Esophagus squamous epithelium (tissue), 5 donors: ENCODE data around the gene CD53. TPM values are rescaled to one million over a fixed set of nuclear protein-coding genes. Genes with fewer than 3 reads are reported as not detected.
"Not testable (repeated sequence)": the region's sequence is repeated elsewhere in the genome, so short reads cannot be mapped to it uniquely, and the experiment has no call there.

ENCODE experiments used
- DNase-seq: peaks from one replicate; lab custom pipeline; 2025; lab: John Stamatoyannopoulos, UW
- H3K27ac ChIP-seq, 4 donors: fragments of 200-600 bp; sonication (generic); one replicate each; pipeline ENCODE4 v1.5.1; 2016 to 2019; ENCODE audit warnings: mild to moderate bottlenecking in 1 of 4
- H3K27me3 ChIP-seq, 4 donors: fragments of 200-600 bp; sonication (generic); 1 replicate in 3 of 4; 2 replicates in 1 of 4; pipeline versions ENCODE4 v1.5.1 to v1.6.0; 2017 to 2021; ENCODE audit warnings: antibody characterized with exemption in 1 of 4
- H3K36me3 ChIP-seq, 3 donors: fragments of 200-600 bp; sonication (generic); one replicate each; pipeline ENCODE4 v1.5.1; 2016 to 2019
- H3K4me1 ChIP-seq, 3 donors: fragments of 200-600 bp; sonication (generic); one replicate each; pipeline ENCODE4 v1.5.1; 2017 to 2019
- H3K4me3 ChIP-seq, 4 donors: fragments of 200-600 bp; sonication (generic); 1 replicate in 3 of 4; 2 replicates in 1 of 4; pipeline ENCODE4 v1.5.1; 2016 to 2019; ENCODE audit warnings: mild to moderate bottlenecking in 2 of 4, moderate library complexity in 1 of 4
- H3K9me3 ChIP-seq, 3 donors: fragments of 200-600 bp; sonication (generic); one replicate each; pipeline ENCODE4 v1.5.1; 2016 to 2019
- CTCF ChIP-seq, 6 experiments: fragments of 450-650 bp in 4 of 6; fragments of 200-600 bp in 2 of 6; sonication (generic) in 2 of 6; IDR thresholded peaks; one replicate each; pipeline ENCODE4 v1.5.1; 2016 to 2019; ENCODE audit warnings: antibody characterized with exemption in 6 of 6, mild to moderate bottlenecking in 4 of 6, moderate library complexity in 4 of 6
- POLR2A ChIP-seq, 4 donors: fragments of 450-650 bp; IDR thresholded peaks; one replicate each; pipeline ENCODE4 v1.6.1; 2017; ENCODE audit warnings: antibody characterized with exemption in 4 of 4, mild to moderate bottlenecking in 4 of 4, moderate library complexity in 3 of 4
- WGBS, 2 donors: methylation state at CpG; one replicate each; pipeline ENCODE4 v1.1.5; 2018; 5-methylcytosine and 5-hydroxymethylcytosine counted together
- intact Hi-C: fragments of 100-400 bp; cut with DNase I; formaldehyde crosslinking; loops from one replicate; pipeline ENCODE4 v1.15.0; 2022
- total RNA-seq, 4 donors: library from RNA; depleted of rRNA; stranded (reverse); fragments of >200 nt; gene quantifications; one replicate each; pipeline ENCODE4 v1.1.0, GENCODE V29; 2016
- donor health status: DM: yes; HTN: yes; CAD: no.

Gene CD53
- total RNA-seq, 4 donors from 2014 or later, result 6.6 to 31.1 (median 17.7) TPM

- Histone ChIP-seq H3K36me3 (no peaks in the 10 kb centered on the region), H3K4me1 (no peaks in the 10 kb centered on the region), H3K27ac (no peak overlapping the region), H3K9me3 (no peaks in the 10 kb centered on the region), H3K4me3 (no peak overlapping the region), H3K27me3 (no peaks in the 10 kb centered on the region)
- WGBS, 2 donors, result 50 to 67% methylated on average over 2 of the region's 2 CpGs
- TF ChIP-seq POLR2A (IDR thresholded peaks at IDR 0.05), result no peak
- TF ChIP-seq CTCF (IDR thresholded peaks at IDR 0.05), result no peak
- DNase-seq, result no peak
- intact Hi-C loops, result no loop called here
Observed at GRCh38 chr1:110859062-110859461, 13.9 kb upstream of the CD53 start.

GRCh38 chr1:110860174-110860573 is 12.8 kb upstream of the CD53 start:
- no peaks in the 10 kb centered on the region for H3K36me3 ChIP-seq
- no peaks in the 10 kb centered on the region for H3K4me1 ChIP-seq
- peaks cover 0 to 3% (median 0%) of the 10 kb centered on the region in 3 donors for H3K9me3 ChIP-seq
- H3K4me3 ChIP-seq, result no peak overlapping the region
- no peak for DNase-seq
- intact Hi-C loops, result no loop called here
- TF ChIP-seq POLR2A (IDR thresholded peaks at IDR 0.05) (no peak), CTCF (IDR thresholded peaks at IDR 0.05) (no peak)
- WGBS, 2 donors, result 57 to 68% methylated on average over 2 of the region's 2 CpGs
- H3K27me3 ChIP-seq, result no peaks in the 10 kb centered on the region
- no peak overlapping the region for H3K27ac ChIP-seq

DNA sequence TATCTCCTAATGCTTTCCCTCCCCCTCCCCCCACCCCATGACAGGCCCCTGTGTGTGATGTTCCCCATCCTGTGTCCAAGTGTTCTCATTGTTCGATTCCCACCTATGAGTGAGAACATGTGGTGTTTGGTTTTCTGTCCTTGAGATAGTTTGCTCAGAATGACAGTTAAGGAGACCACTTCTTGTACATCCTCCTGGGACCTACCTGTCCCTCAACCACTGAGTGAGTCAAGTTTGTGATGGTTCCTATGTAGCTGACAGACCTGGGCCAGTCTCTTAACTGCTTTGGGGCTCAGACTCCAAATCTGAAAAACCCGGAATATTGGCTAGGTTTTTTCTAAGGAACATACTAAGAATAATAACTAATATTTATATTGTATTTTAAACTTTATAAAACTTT is 12.3 kb upstream of the CD53 start:
- H3K36me3 ChIP-seq, H3K9me3 ChIP-seq, H3K27me3 ChIP-seq, H3K4me3 ChIP-seq, intact Hi-C loops, H3K4me1 ChIP-seq, DNase-seq, H3K27ac ChIP-seq: not testable (repeated sequence)
- 33 to 82% methylated on average over 1 to 2 of the region's 2 CpGs for WGBS, 2 donors

DNA sequence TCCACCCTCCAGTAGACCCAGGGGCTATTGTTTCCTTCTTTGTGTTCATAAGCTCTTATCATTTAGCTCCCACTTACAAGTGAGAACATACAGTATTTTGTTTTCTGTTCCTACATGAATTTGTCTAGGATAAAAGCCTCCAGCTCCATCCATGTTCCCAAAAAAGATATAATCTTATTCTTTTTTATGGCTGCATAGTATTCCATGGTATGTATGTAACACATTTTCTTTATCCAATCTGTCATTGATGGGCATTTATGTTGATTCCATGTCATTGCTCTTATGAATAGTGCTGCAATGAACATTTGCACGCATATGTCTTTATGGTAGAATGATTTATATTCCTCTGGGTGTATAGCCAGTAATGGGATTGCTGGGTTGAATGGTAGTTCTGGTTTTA is 11.0 kb upstream of the CD53 start:
- H3K27ac ChIP-seq, H3K27me3 ChIP-seq, H3K36me3 ChIP-seq, intact Hi-C loops, H3K4me1 ChIP-seq, DNase-seq, H3K9me3 ChIP-seq, H3K4me3 ChIP-seq: not testable (repeated sequence)
- WGBS, 2 donors, result 87 to 94% methylated on average over 1 of the region's 1 CpG

DNA sequence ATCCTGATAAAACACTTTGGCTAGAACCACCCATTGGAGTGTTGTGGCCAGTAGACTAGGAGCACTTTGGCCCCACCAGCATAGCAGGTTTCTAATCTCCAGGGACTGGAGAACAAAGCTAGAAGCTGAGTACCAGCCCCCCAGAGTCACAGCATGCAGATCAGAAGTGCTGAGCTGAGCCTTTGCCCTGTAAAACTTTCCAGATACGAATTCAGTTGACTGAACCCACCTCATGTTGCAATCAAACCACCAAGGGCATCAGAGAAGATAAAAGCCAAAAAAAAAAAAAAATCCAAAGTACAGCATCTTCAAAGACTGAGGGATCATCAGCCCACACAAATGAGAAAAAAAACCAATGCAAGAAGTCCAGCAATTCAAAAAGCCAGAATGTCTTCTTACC is 8.7 kb upstream of the CD53 start:
- H3K9me3 ChIP-seq, result peaks cover 0 to 6% (median 0%) of the 10 kb centered on the region in 3 donors
- H3K27me3 ChIP-seq, result no peaks in the 10 kb centered on the region
- H3K36me3 ChIP-seq, result no peaks in the 10 kb centered on the region
- intact Hi-C loops, result no loop called here
- H3K27ac ChIP-seq, result no peak overlapping the region
- WGBS, 2 donors, result 13 to 22% methylated on average over 1 of the region's 1 CpG
- no peaks in the 10 kb centered on the region for H3K4me1 ChIP-seq
- no peak for DNase-seq
- TF ChIP-seq CTCF (IDR thresholded peaks at IDR 0.05) (no peak), POLR2A (IDR thresholded peaks at IDR 0.05) (no peak)
- H3K4me3 ChIP-seq, result no peak overlapping the region

- H3K9me3 ChIP-seq, result no peaks in the 10 kb centered on the region
- WGBS, 2 donors, result 30 to 35% methylated on average over 3 of the region's 3 CpGs
- DNase-seq, result no peak
- no peaks in the 10 kb centered on the region for H3K27me3 ChIP-seq
- intact Hi-C loops, result no loop called here
- no peaks in the 10 kb centered on the region for H3K4me1 ChIP-seq
- TF ChIP-seq POLR2A (IDR thresholded peaks at IDR 0.05), result no peak
- no peak for TF ChIP-seq CTCF (IDR thresholded peaks at IDR 0.05)
- no peak overlapping the region for H3K4me3 ChIP-seq
- H3K36me3 ChIP-seq, result no peaks in the 10 kb centered on the region
- H3K27ac ChIP-seq, result no peak overlapping the region
Observed at GRCh38 chr1:110870721-110871388, 2.1 kb upstream of the CD53 start.
